ENCODE measurements around the gene ELOF1.
"Not testable (repeated sequence)": the region's sequence is repeated elsewhere in the genome, so short reads cannot be mapped to it uniquely, and the experiment has no call there.

ELOF1 gene

GRCh38 chr19:11573763-11574162, 14.7 kb upstream of the ELOF1 start:
- in situ Hi-C loops (cut with MboI; ENCODE audit: low sequenced_read_pairs) = not testable (repeated sequence)

DNA sequence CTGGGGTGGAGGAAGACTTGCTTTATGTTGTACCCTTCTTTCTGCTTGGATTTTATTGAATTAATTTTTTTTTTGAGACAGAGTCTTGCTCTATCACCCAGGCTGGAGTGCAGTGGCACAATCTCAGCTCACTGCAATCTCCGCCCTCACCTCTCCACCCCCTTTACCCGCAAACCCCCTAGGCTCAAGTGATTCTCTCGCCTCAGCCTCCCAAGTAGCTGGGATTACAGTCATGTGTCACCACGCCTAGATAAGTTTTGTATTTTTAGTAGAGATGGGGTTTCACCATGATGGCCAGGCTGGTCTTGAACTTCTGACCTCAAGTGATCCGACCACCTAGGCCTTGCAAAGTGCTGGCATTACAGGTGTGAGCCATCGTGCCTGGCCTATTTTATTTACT, 14.3 kb upstream of the ELOF1 start:
- in situ Hi-C loops (cut with MboI; ENCODE audit: low sequenced_read_pairs) = not testable (repeated sequence)

- in situ Hi-C loops (cut with MboI; ENCODE audit: low sequenced_read_pairs) = no loop called here
These were observed 11.0 kb upstream of the ELOF1 start for GRCh38 chr19:11570039-11570462.

DNA sequence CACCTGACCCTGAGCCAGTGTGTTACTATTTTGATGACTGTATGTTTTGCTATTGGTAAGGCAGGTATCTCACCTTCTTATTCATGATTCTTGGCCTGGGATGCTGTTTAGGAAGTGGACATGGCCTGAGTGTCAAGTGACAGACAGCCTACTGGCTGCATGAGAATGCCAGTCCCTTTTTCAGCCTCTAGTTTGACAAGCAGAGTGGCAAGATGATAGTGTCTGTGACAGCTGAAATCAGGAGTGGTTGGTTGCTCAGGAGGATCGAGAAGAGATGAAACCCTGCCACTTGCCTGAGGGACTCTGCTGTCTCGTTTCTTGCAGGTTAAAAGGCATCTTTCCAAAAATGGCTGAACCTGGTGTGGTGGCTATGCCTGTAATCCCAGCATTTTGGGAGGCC, 7.1 kb upstream of the ELOF1 start:
- in situ Hi-C loops (cut with MboI; ENCODE audit: low sequenced_read_pairs) = no loop called here

DNA sequence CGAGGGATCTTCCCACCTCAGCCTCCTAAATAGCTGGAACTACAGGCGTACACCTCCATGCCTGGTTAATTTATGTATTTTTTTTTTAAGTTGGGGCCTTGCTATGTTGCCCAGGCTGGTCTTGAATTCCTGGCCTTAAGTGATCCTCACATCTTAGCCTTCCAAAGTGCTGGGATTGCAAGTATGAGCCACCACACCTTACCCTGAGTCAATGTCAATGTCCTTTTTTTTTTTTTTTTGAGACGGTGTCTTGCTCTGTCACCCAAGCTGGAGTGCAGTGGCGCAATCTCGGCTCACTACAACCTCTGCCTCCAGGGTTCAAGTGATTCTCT, 6.6 kb upstream of the ELOF1 start:
- in situ Hi-C loops (cut with MboI; ENCODE audit: low sequenced_read_pairs) = not testable (repeated sequence)

GRCh38 chr19:11564082-11564807, 5.2 kb upstream of the ELOF1 start:
- in situ Hi-C loops (cut with MboI; ENCODE audit: low sequenced_read_pairs) = not testable (repeated sequence)

DNA sequence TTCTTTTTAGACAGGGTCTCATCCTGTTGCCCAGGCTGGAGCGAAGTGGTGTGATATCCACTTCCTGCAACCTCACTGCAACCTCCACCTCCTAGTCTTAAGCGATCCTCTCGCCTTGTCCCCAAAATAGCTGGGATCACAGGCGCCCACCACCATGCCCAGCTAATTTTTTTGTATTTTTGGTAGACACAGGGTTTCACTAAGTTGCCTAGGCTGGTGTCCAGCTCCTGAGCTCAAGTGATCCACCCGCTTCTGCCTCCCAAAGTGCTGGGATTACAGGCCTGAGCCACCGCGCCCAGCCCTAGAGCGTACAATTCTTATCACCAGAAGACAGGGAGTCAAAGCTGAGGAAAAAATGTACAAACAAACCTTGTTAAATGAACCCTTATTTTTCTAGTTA, 4.5 kb upstream of the ELOF1 start:
- in situ Hi-C loops (cut with MboI; ENCODE audit: low sequenced_read_pairs) = no loop called here

DNA sequence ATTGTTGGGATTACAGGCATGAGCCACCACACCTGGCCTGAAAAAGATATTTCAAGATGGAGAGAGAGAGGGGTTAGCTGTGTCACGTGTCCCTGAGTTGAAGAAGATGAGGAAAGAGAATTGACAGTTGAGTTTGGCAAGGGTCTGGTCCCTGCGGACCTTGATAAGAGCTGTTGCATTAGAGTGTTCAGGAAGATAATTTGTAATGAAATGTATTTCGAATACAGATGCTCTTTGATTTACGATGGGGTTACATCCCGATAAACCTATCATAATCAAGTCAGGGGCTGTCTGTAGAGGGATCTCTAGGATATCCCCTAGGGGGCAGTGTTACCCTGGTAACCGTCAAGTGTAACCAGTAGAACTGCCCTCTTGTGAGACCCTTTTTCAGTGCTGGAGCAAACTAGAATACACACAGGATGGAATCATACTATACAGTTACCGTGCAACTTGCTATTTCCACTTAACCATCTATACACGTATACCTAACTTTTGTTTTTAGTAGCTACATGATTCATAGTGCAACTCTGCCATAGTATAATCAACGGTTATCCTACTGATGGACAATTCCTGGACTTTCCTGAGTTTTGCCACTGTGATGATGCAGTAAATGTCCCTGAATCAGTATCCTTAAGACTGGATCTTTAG, 1.5 kb upstream of the ELOF1 start:
- in situ Hi-C loops (cut with MboI; ENCODE audit: low sequenced_read_pairs) = no loop called here

GRCh38 chr19:11556634-11557420, 2.2 kb downstream of the ELOF1 start:
- in situ Hi-C loops (cut with MboI; ENCODE audit: low sequenced_read_pairs) = no loop called here

DNA sequence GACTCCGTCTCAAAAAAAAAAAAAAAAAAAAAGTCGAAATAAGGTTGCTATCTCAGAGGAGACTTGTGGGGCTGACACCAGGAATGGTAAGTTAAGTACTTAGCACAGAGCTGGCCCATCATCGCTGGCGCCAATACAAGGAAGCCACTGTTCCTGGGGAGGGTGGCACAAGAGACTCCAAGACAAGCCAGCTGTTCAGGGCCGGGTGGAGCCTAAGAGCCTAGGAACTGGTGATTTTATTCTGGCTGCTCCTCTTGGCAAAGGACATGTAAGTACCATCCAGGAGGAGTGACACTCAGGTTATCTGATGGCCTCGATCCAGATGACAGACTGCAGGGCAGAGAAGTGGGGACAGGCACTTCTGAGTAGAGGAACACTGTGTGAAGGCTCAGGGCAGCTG, 3.8 kb downstream of the ELOF1 start:
- in situ Hi-C loops (cut with MboI; ENCODE audit: low sequenced_read_pairs) = no loop called here

- in situ Hi-C loops (cut with MboI; ENCODE audit: low sequenced_read_pairs) = no loop called here
These were observed 4.9 kb downstream of the ELOF1 start for GRCh38 chr19:11554160-11554559.

GRCh38 chr19:11552666-11553372, 6.2 kb downstream of the ELOF1 start:
- in situ Hi-C loops (cut with MboI; ENCODE audit: low sequenced_read_pairs) = no loop called here

GRCh38 chr19:11551603-11552235, 7.3 kb downstream of the ELOF1 start:
- in situ Hi-C loops (cut with MboI; ENCODE audit: low sequenced_read_pairs) = no loop called here

GRCh38 chr19:11550265-11550664, 8.8 kb downstream of the ELOF1 start:
- in situ Hi-C loops (cut with MboI; ENCODE audit: low sequenced_read_pairs) = no loop called here

DNA sequence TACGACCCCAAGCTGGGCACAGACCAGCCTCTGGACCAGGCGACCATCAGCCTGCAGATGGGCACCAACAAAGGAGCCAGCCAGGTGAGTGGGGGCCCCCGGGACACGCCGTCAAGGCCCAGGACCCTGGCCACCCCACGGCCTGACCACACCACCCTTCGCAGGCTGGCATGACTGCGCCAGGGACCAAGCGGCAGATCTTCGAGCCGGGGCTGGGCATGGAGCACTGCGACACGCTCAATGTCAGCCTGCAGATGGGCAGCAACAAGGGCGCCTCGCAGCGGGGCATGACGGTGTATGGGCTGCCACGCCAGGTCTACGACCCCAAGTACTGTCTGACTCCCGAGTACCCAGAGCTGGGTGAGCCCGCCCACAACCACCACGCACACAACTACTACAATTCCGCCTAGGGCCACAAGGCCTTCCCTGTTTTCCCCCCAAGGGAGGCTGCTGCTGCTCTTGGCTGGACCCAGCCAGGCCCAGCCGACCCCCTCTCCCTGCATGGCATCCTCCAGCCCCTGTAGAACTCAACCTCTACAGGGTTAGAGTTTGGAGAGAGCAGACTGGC, 9.6 kb downstream of the ELOF1 start:
- in situ Hi-C loops (cut with MboI; ENCODE audit: low sequenced_read_pairs) = no loop called here

DNA sequence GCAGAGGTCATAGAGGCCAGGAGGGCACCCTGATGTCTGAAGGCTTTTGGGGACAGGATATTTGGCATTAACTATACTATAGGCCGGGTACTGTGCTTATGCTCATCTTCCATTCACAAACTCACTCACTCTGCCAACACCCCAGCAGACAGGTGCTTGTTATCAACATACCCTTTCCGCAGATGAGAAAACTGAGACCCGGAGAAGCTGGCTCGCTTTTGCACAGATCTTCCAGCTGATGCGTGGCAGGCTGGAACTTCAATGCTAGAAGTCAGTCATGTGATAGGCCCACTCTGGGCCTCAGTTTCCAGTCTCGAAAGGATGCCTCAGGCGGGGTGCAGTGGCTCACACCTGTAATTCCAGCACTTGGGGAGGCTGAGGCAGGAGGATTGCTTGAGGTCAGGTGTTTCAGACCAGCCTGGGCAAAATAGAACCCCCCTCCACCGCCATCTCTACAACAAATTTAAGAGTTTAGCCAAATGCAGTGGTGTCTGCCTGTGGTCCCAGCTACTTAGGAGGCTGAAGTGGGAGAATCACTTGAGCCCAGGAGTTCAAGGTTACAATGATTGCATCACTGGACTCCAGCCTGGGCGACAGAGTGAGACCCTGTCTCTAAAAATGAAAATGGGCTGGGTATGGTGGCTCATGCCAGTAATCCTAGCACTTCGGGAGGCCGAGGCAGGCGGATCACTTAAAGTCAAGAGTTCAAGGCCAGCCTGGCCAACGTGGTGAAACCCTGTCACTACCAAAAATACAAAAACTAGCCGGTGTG, 10.9 kb downstream of the ELOF1 start:
- in situ Hi-C loops (cut with MboI; ENCODE audit: low sequenced_read_pairs) = no loop called here

GRCh38 chr19:11541238-11541637, 17.8 kb downstream of the ELOF1 start:
- in situ Hi-C loops (cut with MboI; ENCODE audit: low sequenced_read_pairs) = no loop called here

GRCh38 chr19:11540645-11541044, 18.4 kb downstream of the ELOF1 start:
- in situ Hi-C loops (cut with MboI; ENCODE audit: low sequenced_read_pairs) = no loop called here

GRCh38 chr19:11539495-11540365, 19.3 kb downstream of the ELOF1 start:
- in situ Hi-C loops (cut with MboI; ENCODE audit: low sequenced_read_pairs) = no loop called here
